B cell (primary cell): ENCODE data around the gene CARHSP1. TPM values are rescaled to one million over a fixed set of nuclear protein-coding genes. Genes with fewer than 3 reads are reported as not detected.

Source experiments
- ATAC-seq: fragments of 200-7000 bp; cut with Tn5 transposase; one replicate; pipeline ENCODE4 v1.10.0; 2021; ENCODE audit warnings: low read depth, mild to moderate bottlenecking, moderate number of reproducible peaks, moderate library complexity
- CTCF ChIA-PET: fragments of 350-600 bp; sonication (Branson Sonifier 250); formaldehyde crosslinking; loops from one replicate; lab custom pipeline; 2021; ENCODE audit warnings: antibody characterized with exemption, inconsistent platforms; lab: Charles Lee
- POLR2A ChIA-PET: fragments of 350-600 bp; sonication (Branson Sonifier 250); formaldehyde crosslinking; loops from one replicate; lab custom pipeline; 2021; ENCODE audit warnings: antibody characterized with exemption; lab: Charles Lee
- DNase-seq: peaks from one replicate; pipeline ENCODE4 v3.0.0; 2013
- H2AFZ ChIP-seq: 2 replicates; pipeline ENCODE4 v1.6.1; 2012; ENCODE audit warnings: mild to moderate bottlenecking, low read depth, low read length; ENCODE audit not compliant: insufficient read depth, poor library complexity, severe bottlenecking
- H3K27ac ChIP-seq, 2 donors: 1 replicate in 1 of 2; 2 replicates in 1 of 2; pipeline ENCODE4 v1.5.1; 2012 to 2013; ENCODE audit warnings: low read length in 2 of 2, mild to moderate bottlenecking in 2 of 2, moderate library complexity in 1 of 2
- H3K27me3 ChIP-seq, 4 experiments: fragments of 200-600 bp in 1 of 4; sonication (generic) in 1 of 4; replicated peaks in 1 of 4; 1 replicate in 2 of 4; 2 replicates in 2 of 4; pipeline versions ENCODE4 v1.6.1 to v1.7.0; 2013 to 2016; ENCODE audit warnings: low read length in 3 of 4, mild to moderate bottlenecking in 2 of 4, mixed read lengths in 1 of 4, moderate library complexity in 1 of 4; ENCODE audit not compliant: insufficient read depth in 4 of 4, control insufficient read depth in 3 of 4; ENCODE audit errors: control extremely low read depth in 1 of 4
- H3K36me3 ChIP-seq, 2 experiments: replicated peaks in 1 of 2; 1 replicate in 1 of 2; 2 replicates in 1 of 2; pipeline versions ENCODE4 v1.6.1 to v1.7.1; 2013; ENCODE audit warnings: low read length in 1 of 2; ENCODE audit not compliant: insufficient read depth in 2 of 2, control insufficient read depth in 1 of 2; ENCODE audit errors: control extremely low read depth in 1 of 2, extremely low read depth in 1 of 2
- H3K4me1 ChIP-seq, 2 donors: fragments of 200-600 bp in 1 of 2; sonication (generic) in 1 of 2; 1 replicate in 1 of 2; 2 replicates in 1 of 2; pipeline versions ENCODE4 v1.5.1 to v1.6.1; 2013 to 2017; ENCODE audit warnings: low read length in 2 of 2; ENCODE audit not compliant: control insufficient read depth in 2 of 2, insufficient read depth in 2 of 2
- H3K4me2 ChIP-seq: replicated peaks from 2 replicates; pipeline ENCODE3; 2012; ENCODE audit warnings: mild to moderate bottlenecking, low read depth, low read length; ENCODE audit not compliant: poor library complexity, severe bottlenecking
- H3K4me3 ChIP-seq, 5 experiments: fragments of 200-600 bp in 1 of 5; sonication (generic) in 1 of 5; 1 replicate in 3 of 5; 2 replicates in 2 of 5; pipeline versions ENCODE4 v1.5.1 to v1.7.0; 2011 to 2016; ENCODE audit warnings: low read length in 4 of 5, mild to moderate bottlenecking in 4 of 5, low read depth in 2 of 5, control low read depth in 1 of 5, moderate library complexity in 1 of 5; ENCODE audit not compliant: insufficient read depth in 1 of 5; ENCODE audit errors: control extremely low read depth in 1 of 5, extremely low read depth in 1 of 5
- H3K79me2 ChIP-seq: fragments of 200-600 bp; sonication (generic); one replicate; pipeline ENCODE4 v1.6.0; 2016; ENCODE audit warnings: low read length; ENCODE audit not compliant: control insufficient read depth, insufficient read depth
- H3K9ac ChIP-seq: fragments of 200-600 bp; sonication (generic); 2 replicates; pipeline ENCODE4 v1.6.1; 2017; ENCODE audit warnings: mild to moderate bottlenecking, low read length, moderate library complexity
- H3K9me3 ChIP-seq, 3 donors: one replicate each; pipeline versions ENCODE4 v1.6.1 to v1.7.1; 2013; ENCODE audit warnings: low read length in 2 of 3; ENCODE audit not compliant: control insufficient read depth in 2 of 3, insufficient read depth in 1 of 3; ENCODE audit errors: control extremely low read depth in 1 of 3
- H4K20me1 ChIP-seq: 2 replicates; pipeline ENCODE4 v1.6.0; 2012; ENCODE audit warnings: mild to moderate bottlenecking, low read length; ENCODE audit not compliant: insufficient read depth, control insufficient read depth, poor library complexity, severe bottlenecking
- H3K27ac Mint-ChIP-seq: one replicate; pipeline ENCODE4 v1.8.0; 2021; ENCODE audit warnings: mixed read lengths
- H3K27me3 Mint-ChIP-seq: one replicate; pipeline ENCODE4 v1.8.0; 2021; ENCODE audit warnings: mixed read lengths
- H3K4me1 Mint-ChIP-seq: one replicate; pipeline ENCODE4 v1.8.0; 2021; ENCODE audit warnings: mixed read lengths
- H3K4me3 Mint-ChIP-seq: one replicate; pipeline ENCODE4 v1.8.0; 2021; ENCODE audit warnings: mixed read lengths
- H3K9me3 Mint-ChIP-seq: one replicate; pipeline ENCODE4 v1.8.0; 2022; ENCODE audit warnings: mixed read lengths; ENCODE audit not compliant: insufficient read depth
- EZH2 ChIP-seq: IDR thresholded peaks from 2 replicates; pipeline ENCODE4 v1.6.1; 2012; ENCODE audit warnings: borderline replicate concordance, low read depth, mild to moderate bottlenecking, moderate library complexity, low read length; ENCODE audit not compliant: insufficient read depth, poor library complexity, severe bottlenecking
- WGBS: methylation state at CpG from one replicate; pipeline ENCODE4 v1.1.5; 2013; ENCODE audit warnings: missing lambda C conversion rate; ENCODE audit not compliant: insufficient coverage; 5-methylcytosine and 5-hydroxymethylcytosine counted together
- intact Hi-C: fragments of 100-400 bp; cut with micrococcal nuclease; formaldehyde crosslinking; loops from one replicate; pipeline ENCODE4 v1.10.0; 2022
- polyA plus RNA-seq: library from polyadenylated mRNA; depleted of rRNA; stranded (reverse); fragments of >200 nt; gene quantifications from 2 replicates; pipeline ENCODE4 v1.2.3, GENCODE V29; 2012
- total RNA-seq, 2 donors: library from RNA; stranded (reverse); fragments of 120-200 nt in 1 of 2; gene quantifications; 1 replicate in 1 of 2; 2 replicates in 1 of 2; pipeline versions ENCODE4 v1.2.3 to v1.2.4, GENCODE V29; 2013 to 2022
- TF ChIP-seq, protein P1 (sequence below): fragments of 200-600 bp; IDR thresholded peaks from one replicate; pipeline ENCODE4 v1.8.0; 2022; ENCODE audit warnings: antibody characterized with exemption, mild to moderate bottlenecking

Gene CARHSP1
- total and polyA plus RNA-seq, 2 donors (not counting 1 experiment from before 2014, with no cell fraction given): 26.5 to 63.1 TPM

DNA sequence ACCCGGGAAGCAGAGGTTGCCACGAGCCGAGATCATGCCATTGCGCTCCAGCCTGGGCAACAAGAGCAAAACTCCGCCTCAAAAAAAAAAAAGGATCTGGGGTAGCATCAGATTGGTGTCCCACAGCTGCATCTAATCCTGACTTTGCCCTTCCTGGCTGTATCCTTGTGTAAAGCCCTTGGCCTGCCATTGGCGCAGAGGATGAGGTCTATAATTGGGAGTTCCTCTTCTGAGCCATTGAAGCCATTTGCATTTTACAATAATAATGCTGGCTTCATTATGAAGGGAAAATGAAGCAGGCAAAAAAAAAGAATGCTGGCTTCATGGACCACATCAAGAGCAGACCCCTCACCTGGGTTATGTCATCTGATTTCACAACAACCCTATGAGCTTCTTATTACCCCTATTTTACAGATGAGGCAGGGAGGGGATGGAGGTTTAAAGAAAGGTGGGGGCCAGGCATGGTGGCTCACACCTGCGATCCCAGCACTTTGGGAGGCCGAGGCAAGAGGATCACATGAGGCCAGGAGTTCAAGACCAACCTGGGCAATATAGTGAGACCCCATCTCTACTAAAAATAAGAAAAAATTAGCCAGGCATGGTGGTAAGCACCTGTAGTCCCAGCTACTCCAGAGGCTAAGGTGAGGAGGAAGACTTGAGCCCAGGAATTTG, 12.2 kb upstream of the CARHSP1 start:
- no peaks in the 10 kb centered on the region for H3K9me3 ChIP-seq
- H3K27ac ChIP-seq: no peak overlapping the region
- no peaks in the 10 kb centered on the region for H3K9me3 Mint-ChIP-seq
- peaks cover 0 to 11% (median 5%) of the 10 kb centered on the region in 4 experiments for H3K27me3 ChIP-seq
- H4K20me1 ChIP-seq: no peaks in the 10 kb centered on the region
- ChIA-PET POLR2A (interaction anchor here (3.2 kb wide), 1 partner anchor 10 kb away, joined by 11 read pairs; no protein-coding TSS in a partner anchor), CTCF (interaction anchor here (0.8 to 5.7 kb wide), 28 partner anchors 7 to 314 kb away, joined by 3 to 46 read pairs (median 4); partner anchors contain the start of genes ABAT, CARHSP1 and METTL22)
- no peaks in the 10 kb centered on the region for H3K36me3 ChIP-seq
- no peaks in the 10 kb centered on the region for H3K79me2 ChIP-seq
- DNase-seq (no peak), ATAC-seq (no peak)
- 100% methylated on average over 6 of the region's 8 CpGs for whole genome bisulfite sequencing
- H3K4me3 ChIP-seq: no peak overlapping the region
- no peak overlapping the region for H3K9ac ChIP-seq
- intact Hi-C loops: loop anchor here (1.0 to 5.0 kb wide), 3 partner anchors 84 to 314 kb away; partner anchors contain the start of genes PMM2 and TMEM186
- TF ChIP-seq EZH2: no peak
- TF ChIP-seq, protein P1, sequence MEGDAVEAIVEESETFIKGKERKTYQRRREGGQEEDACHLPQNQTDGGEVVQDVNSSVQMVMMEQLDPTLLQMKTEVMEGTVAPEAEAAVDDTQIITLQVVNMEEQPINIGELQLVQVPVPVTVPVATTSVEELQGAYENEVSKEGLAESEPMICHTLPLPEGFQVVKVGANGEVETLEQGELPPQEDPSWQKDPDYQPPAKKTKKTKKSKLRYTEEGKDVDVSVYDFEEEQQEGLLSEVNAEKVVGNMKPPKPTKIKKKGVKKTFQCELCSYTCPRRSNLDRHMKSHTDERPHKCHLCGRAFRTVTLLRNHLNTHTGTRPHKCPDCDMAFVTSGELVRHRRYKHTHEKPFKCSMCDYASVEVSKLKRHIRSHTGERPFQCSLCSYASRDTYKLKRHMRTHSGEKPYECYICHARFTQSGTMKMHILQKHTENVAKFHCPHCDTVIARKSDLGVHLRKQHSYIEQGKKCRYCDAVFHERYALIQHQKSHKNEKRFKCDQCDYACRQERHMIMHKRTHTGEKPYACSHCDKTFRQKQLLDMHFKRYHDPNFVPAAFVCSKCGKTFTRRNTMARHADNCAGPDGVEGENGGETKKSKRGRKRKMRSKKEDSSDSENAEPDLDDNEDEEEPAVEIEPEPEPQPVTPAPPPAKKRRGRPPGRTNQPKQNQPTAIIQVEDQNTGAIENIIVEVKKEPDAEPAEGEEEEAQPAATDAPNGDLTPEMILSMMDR: no peak
- H3K27ac Mint-ChIP-seq: no peak overlapping the region
- peaks cover 0 to 14% of the 10 kb centered on the region in 2 donors for H3K4me1 ChIP-seq
- H3K4me1 Mint-ChIP-seq: peaks cover 13% of the 10 kb centered on the region
- H2AFZ ChIP-seq: no peak overlapping the region
- H3K4me2 ChIP-seq: no peak overlapping the region
- H3K27me3 Mint-ChIP-seq: peaks cover 17% of the 10 kb centered on the region
- no peak overlapping the region for H3K4me3 Mint-ChIP-seq

DNA sequence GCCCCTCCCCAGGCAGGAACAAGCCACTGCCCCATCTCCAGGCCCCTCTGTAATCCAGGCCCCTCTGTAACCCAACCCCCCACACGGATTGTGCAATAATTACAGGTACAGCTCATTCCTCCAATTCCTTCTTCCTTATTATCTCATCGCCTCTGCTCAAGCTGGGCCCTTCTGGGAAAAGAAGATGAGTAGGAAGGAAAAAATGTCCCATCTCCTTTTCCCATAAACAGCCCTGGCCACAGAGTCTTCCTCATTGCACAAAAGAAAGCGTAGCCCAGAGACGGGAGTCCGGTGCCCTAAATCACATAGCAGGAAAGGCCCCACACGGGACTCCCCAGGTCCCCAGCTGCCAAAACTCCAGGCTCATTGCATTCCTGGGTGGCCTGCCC, 9.7 kb upstream of the CARHSP1 start:
- no peak overlapping the region for H2AFZ ChIP-seq
- intact Hi-C loops: no loop called here
- DNase-seq (no peak), ATAC-seq (no peak)
- peaks cover 0 to 5% of the 10 kb centered on the region in 2 donors for H3K4me1 ChIP-seq
- H3K27me3 ChIP-seq: peaks cover 0 to 6% (median 3%) of the 10 kb centered on the region in 4 experiments
- TF ChIP-seq EZH2: no peak
- TF ChIP-seq, protein P1: no peak
- ChIA-PET POLR2A (interaction anchor here (3.2 kb wide), 1 partner anchor 7 kb away, joined by 11 read pairs; no protein-coding TSS in a partner anchor), CTCF (interaction anchor here (0.7 to 5.7 kb wide), 10 partner anchors 8 to 311 kb away, joined by 3 to 46 read pairs (median 4); partner anchors contain the start of gene CARHSP1)
- H3K79me2 ChIP-seq: no peaks in the 10 kb centered on the region
- H3K27me3 Mint-ChIP-seq: peaks cover 8% of the 10 kb centered on the region
- H3K4me2 ChIP-seq: no peak overlapping the region
- no peaks in the 10 kb centered on the region for H3K9me3 Mint-ChIP-seq
- no peaks in the 10 kb centered on the region for H3K9me3 ChIP-seq
- peaks cover 7% of the 10 kb centered on the region for H3K4me1 Mint-ChIP-seq
- H3K27ac Mint-ChIP-seq: no peak overlapping the region
- 84% methylated on average over 4 of the region's 6 CpGs for WGBS
- H3K4me3 Mint-ChIP-seq: no peak overlapping the region
- H4K20me1 ChIP-seq: no peaks in the 10 kb centered on the region
- H3K9ac ChIP-seq: no peak overlapping the region
- no peak overlapping the region for H3K4me3 ChIP-seq
- no peaks in the 10 kb centered on the region for H3K36me3 ChIP-seq
- no peak overlapping the region for H3K27ac ChIP-seq
